Fibroblast of skin of left quadriceps (primary cell): ENCODE data around the gene DDX25.
"Not testable (repeated sequence)": the region's sequence is repeated elsewhere in the genome, so short reads cannot be mapped to it uniquely, and the experiment has no call there.

Source experiments
- DNase-seq, 2 experiments: peaks; one replicate each; pipeline ENCODE4 v3.0.0-alpha.2; 2013; ENCODE audit warnings: low read depth in 2 of 2

DDX25 gene

GRCh38 chr11:125903711-125904659 lies at the start of gene DDX25:
Gene DDX25 (plus strand): TSS chr11:125904508. CDS start chr11:125904518, 10 bp downstream.
- no peak for DNase-seq

DNA sequence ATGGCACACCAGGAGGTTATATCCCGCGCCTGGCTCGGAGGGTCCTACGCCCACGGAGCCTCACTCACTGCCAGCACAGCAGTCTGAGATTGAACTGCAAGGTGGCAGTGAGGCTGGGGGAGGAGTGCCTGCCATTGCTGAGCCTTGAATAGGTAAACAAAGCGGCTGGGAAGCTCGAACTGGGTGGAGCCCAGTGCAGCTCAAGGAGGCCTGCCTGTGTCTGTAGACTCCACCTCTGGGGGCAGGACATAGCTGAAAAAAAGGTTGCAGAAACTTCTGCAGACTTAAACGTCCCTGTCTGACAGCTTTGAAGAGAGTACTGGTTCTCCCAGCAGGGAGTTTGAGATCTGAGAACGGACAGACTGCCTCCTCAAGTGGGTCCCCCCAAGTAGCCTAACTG lies 46.6 kb upstream of the DDX25 start:
- DNase-seq, result not testable (repeated sequence)

DNA sequence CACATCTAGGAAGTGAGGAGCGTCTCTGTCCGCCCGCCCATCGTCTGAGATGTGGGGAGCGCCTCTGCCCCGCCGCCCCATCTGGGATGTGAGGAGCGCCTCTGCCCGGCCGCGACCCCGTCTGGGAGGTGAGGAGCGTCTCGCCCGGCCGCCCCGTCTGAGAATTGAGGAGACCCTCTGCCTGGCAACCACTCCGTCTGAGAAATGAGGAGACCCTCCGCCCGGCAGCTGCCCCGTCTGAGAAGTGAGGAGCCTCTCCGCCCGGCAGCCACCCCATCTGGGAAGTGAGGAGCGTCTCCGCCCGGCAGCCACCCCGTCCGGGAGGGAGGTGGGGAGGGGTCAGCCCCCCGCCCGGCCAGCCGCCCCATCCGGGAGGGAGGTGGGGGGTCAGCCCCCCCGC lies 41.5 kb upstream of the DDX25 start:
- DNase-seq, result not testable (repeated sequence)

GRCh38 chr11:125865354-125865753 lies 39.0 kb upstream of the DDX25 start:
- not testable (repeated sequence) for DNase-seq

DNA sequence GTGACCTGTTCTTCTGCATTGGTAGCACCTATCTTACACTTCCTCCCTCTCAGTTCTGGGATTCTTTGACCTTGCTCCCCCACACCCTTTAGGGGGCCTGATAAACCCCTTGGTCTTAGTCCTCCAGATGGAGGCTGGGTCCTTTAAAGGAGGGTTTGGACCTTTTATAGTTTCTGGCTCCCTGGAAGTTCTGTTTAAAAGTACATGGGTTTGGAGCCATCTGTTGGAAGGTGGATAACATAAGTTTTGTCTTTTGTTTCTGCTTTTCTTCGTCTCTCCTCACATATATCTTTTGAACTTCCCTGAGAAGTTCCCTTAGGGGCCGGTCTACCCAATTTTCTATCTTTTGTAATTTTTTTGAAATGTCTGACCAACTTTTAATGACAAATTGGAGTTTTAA lies 34.8 kb upstream of the DDX25 start:
- DNase-seq, result no peak

GRCh38 chr11:125871391-125872137 lies 32.7 kb upstream of the DDX25 start:
- DNase-seq, result no peak

GRCh38 chr11:125872138-125872491 lies 32.2 kb upstream of the DDX25 start:
- DNase-seq, result no peak

GRCh38 chr11:125873881-125874555 lies 30.3 kb upstream of the DDX25 start:
- DNase-seq, result no peak

DNA sequence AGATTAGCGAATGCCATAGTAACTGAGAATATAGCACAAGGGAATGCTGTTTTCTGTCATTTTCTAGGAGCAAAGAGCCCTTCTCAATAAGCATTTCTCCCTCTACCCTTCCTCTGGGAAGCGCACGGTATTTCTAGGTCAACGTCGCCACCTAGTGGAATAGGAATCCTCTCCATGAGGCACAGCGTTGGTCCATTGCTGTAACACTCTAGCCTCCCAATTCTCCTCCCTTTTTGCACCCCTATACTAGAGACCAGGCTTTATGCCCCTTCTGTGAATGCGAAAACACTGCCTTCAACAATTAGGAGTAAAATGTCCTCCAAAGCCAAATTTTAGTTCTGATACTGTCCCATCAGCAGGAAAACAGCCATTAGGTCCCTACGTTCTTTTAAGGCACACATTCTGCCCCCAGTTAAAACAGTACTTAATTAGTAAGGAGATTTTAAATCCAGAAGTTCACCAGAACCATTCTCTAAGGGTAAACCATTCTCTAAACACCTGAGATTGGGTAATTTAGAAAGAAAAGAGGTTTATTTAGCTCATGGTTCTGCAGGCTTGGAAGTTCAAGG lies 29.7 kb upstream of the DDX25 start:
- DNase-seq, result peak; percentile 23 to 27

GRCh38 chr11:125881291-125881690 lies 23.0 kb upstream of the DDX25 start:
- no peak for DNase-seq

DNA sequence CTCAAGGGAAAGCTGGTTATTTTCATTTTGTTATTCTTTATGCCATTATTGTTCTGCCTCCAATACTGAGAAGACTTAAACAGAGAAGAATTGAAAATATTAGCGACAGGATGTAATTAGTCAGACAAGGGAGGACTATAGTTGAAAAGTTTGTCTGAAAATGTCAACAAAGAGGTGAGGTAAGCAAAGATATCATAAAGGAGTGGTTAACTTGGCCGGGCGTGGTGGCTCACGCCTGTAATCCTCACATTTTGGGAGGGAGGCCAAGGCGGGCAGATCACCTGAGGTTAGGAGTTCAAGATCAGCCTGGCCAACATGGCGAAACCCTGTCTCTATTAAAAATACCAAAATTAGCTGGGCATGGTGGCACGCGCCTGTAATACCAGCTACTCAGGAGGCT lies 20.9 kb upstream of the DDX25 start:
- no peak for DNase-seq

GRCh38 chr11:125886997-125887372 lies 17.3 kb upstream of the DDX25 start:
- no peak for DNase-seq

- DNase-seq, result peak; percentile 92 to 93
Measured at GRCh38 chr11:125887373-125888324, 16.7 kb upstream of the DDX25 start, which contains the start of gene HYLS1. Gene HYLS1 (plus strand): TSS chr11:125887668. CDS start chr11:125899369, 11,701 bp downstream.

GRCh38 chr11:125890447-125891100 lies 13.7 kb upstream of the DDX25 start:
- DNase-seq, result no peak

DNA sequence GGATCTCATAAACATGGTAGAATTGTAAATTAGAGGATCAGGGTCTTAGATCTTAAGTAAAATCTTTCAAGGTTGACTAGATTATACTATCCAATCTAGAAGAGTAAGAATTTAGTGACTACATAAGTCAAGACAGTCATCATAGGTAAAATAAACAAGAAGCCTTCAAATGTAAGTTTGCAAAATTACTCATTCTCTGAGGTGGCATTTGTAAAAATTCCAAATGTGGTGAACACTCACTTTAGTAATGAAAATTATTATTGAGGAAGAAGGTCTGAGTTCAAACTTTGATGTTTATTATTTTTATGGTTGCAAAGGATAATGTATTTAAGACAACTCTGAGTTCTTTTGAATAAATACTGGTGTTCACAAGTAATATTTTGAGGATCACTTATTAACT lies 12.2 kb upstream of the DDX25 start:
- DNase-seq, result no peak

DNA sequence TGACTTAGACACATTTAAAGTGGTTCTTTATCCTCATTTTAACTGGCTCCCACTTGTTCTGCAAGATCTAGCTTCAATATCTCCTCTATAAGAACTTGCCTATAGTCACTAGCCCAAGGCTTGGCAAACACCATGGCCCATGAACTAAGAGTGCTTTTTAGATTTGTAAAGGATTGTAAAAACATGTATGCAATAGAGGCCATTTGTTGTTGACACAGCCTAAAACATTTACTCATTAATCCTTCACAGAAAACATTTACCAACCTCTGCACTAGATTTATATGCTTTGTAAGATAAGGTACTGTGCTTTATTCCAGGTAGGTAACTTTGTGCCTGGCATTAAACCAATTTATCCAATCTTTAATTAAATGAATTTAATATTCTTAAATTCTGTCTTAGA lies 11.3 kb upstream of the DDX25 start:
- no peak for DNase-seq

- DNase-seq, result no peak
Measured at GRCh38 chr11:125901872-125902271, 2.4 kb upstream of the DDX25 start.

DNA sequence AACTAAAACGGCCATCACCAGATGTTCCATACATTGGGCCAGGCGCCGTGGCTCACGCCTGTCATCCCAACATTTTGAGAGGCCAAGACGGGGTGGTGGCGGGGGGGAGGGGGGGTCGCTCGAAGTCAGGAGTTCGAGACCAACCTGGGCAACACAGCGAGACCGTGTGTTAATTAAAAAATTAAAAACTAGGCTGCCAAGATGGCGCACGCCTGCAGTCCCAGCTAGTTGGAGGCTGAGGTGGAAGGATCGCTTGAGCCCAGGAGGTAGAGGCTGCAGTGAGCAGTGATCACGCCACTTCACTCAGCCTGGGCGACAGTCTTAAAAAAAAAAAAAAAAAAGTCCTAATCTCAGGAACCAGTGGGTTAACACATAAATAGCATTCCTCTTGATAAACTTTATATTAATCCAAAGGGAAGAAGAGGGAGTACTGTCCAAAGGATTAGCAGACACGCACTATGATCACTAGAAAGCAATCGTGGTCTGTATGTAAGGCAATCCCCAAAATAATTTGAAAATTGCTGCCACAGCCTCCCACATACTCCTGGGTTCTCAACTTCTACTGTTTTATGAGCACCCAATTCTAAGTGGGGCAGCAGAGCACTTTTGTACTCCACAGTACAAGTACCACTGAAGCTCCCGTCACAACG lies 1.9 kb upstream of the DDX25 start:
- DNase-seq, result no peak

GRCh38 chr11:125902927-125903710 lies 1.2 kb upstream of the DDX25 start, which contains the start of gene PUS3:
Gene PUS3 (minus strand): TSS chr11:125903206. CDS start chr11:125896284, 6,922 bp downstream.
- peak; percentile 37 to 39 for DNase-seq
